ENCODE results near the gene SLC6A11.

The SLC6A11 gene

GRCh38 chr3:10944866-10945265, 128.8 kb downstream of the SLC6A11 start:
- Mint-ChIP-seq H3K4me3 (no peak overlapping the region), H3K27ac (no peak overlapping the region), H3K27me3 (ENCODE audit: low read depth) (no peaks in the 10 kb centered on the region), H3K9me3 (peaks cover 3% of the 10 kb centered on the region), H3K36me3 (ENCODE audit: low read depth) (no peaks in the 10 kb centered on the region), H3K4me1 (ENCODE audit: low read depth) (no peaks in the 10 kb centered on the region)
- no peak for DNase-seq (ENCODE audit: low spot score)

- Mint-ChIP-seq H3K4me1 (ENCODE audit: low read depth) (no peaks in the 10 kb centered on the region), H3K27me3 (ENCODE audit: low read depth) (no peaks in the 10 kb centered on the region), H3K36me3 (ENCODE audit: low read depth) (no peaks in the 10 kb centered on the region), H3K4me3 (no peak overlapping the region), H3K9me3 (peaks cover 3% of the 10 kb centered on the region), H3K27ac (no peak overlapping the region)
- peak; percentile 26 for DNase-seq (ENCODE audit: low spot score)
Observed at GRCh38 chr3:10945683-10946287, 129.8 kb downstream of the SLC6A11 start.

- Mint-ChIP-seq H3K27me3 (ENCODE audit: low read depth) (no peaks in the 10 kb centered on the region), H3K4me3 (no peak overlapping the region), H3K36me3 (ENCODE audit: low read depth) (no peaks in the 10 kb centered on the region), H3K4me1 (ENCODE audit: low read depth) (no peaks in the 10 kb centered on the region), H3K9me3 (peaks cover 3% of the 10 kb centered on the region), H3K27ac (no peak overlapping the region)
- DNase-seq (ENCODE audit: low spot score), result no peak
Observed at GRCh38 chr3:10946526-10946925, 130.5 kb downstream of the SLC6A11 start.

DNA sequence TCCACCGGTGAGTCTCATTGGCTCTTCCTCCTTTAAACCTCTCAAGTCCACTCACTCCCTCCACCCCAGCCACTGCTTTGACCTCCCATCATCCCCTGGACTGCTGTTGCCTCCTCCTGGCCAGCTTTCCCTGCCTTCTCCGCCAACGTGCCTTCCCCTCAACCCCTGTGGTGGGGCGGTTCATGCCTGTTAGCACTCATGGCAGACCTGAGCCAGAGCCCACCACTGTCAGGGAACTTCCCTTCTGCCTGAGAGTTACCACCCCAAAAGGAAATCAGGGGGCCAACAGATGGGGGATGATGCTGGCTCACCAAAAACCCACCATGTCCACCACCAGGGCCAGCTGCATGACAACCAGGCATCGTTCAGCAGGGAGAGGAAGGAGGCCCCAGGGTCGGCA, 132.3 kb downstream of the SLC6A11 start:
- H3K36me3 Mint-ChIP-seq (ENCODE audit: low read depth), result no peaks in the 10 kb centered on the region
- no peaks in the 10 kb centered on the region for H3K4me1 Mint-ChIP-seq (ENCODE audit: low read depth)
- no peak overlapping the region for H3K4me3 Mint-ChIP-seq
- no peak for DNase-seq (ENCODE audit: low spot score)
- no peaks in the 10 kb centered on the region for H3K27me3 Mint-ChIP-seq (ENCODE audit: low read depth)
- H3K27ac Mint-ChIP-seq, result no peak overlapping the region
- no peaks in the 10 kb centered on the region for H3K9me3 Mint-ChIP-seq

- Mint-ChIP-seq H3K27me3 (ENCODE audit: low read depth) (no peaks in the 10 kb centered on the region), H3K4me3 (no peak overlapping the region), H3K36me3 (ENCODE audit: low read depth) (no peaks in the 10 kb centered on the region), H3K9me3 (no peaks in the 10 kb centered on the region), H3K27ac (no peak overlapping the region), H3K4me1 (ENCODE audit: low read depth) (no peaks in the 10 kb centered on the region)
- DNase-seq (ENCODE audit: low spot score), result no peak
Observed at GRCh38 chr3:10949197-10949596, 133.2 kb downstream of the SLC6A11 start.

- Mint-ChIP-seq H3K36me3 (ENCODE audit: low read depth) (no peaks in the 10 kb centered on the region), H3K27ac (no peak overlapping the region), H3K4me1 (ENCODE audit: low read depth) (no peaks in the 10 kb centered on the region), H3K9me3 (no peaks in the 10 kb centered on the region), H3K4me3 (no peak overlapping the region), H3K27me3 (ENCODE audit: low read depth) (no peaks in the 10 kb centered on the region)
- DNase-seq (ENCODE audit: low spot score), result no peak
Observed at GRCh38 chr3:10950476-10951294, 134.7 kb downstream of the SLC6A11 start.

GRCh38 chr3:10951295-10951926, 135.4 kb downstream of the SLC6A11 start:
- Mint-ChIP-seq H3K27ac (no peak overlapping the region), H3K4me3 (no peak overlapping the region), H3K27me3 (ENCODE audit: low read depth) (no peaks in the 10 kb centered on the region), H3K4me1 (ENCODE audit: low read depth) (no peaks in the 10 kb centered on the region), H3K36me3 (ENCODE audit: low read depth) (no peaks in the 10 kb centered on the region), H3K9me3 (no peaks in the 10 kb centered on the region)
- no peak for DNase-seq (ENCODE audit: low spot score)

DNA sequence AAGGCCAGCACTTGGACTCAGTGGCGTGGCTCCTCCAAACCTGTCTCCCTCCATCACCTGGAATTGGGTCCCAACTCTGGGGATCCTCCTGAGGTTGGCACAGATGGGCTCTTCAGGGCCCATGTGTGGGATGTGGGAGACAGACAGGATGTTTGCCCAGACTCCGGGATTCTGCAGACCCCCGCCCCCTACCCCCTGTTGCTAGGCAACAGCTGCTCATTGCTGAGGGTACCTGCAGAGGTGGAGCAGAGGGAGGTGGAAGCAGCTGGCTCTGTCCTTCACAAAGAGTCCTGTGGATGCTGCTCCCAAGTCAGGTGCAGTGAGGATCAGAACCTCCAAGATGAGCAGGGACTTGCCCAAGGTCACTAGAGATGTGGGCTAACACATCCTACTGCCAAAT, 136.5 kb downstream of the SLC6A11 start:
- no peak for DNase-seq (ENCODE audit: low spot score)
- no peaks in the 10 kb centered on the region for H3K27me3 Mint-ChIP-seq (ENCODE audit: low read depth)
- no peak overlapping the region for H3K4me3 Mint-ChIP-seq
- no peaks in the 10 kb centered on the region for H3K4me1 Mint-ChIP-seq (ENCODE audit: low read depth)
- H3K9me3 Mint-ChIP-seq, result no peaks in the 10 kb centered on the region
- no peak overlapping the region for H3K27ac Mint-ChIP-seq
- H3K36me3 Mint-ChIP-seq (ENCODE audit: low read depth), result no peaks in the 10 kb centered on the region

GRCh38 chr3:10954740-10955139, 138.7 kb downstream of the SLC6A11 start:
- Mint-ChIP-seq H3K27ac (no peak overlapping the region), H3K27me3 (ENCODE audit: low read depth) (no peaks in the 10 kb centered on the region), H3K4me3 (no peak overlapping the region), H3K36me3 (ENCODE audit: low read depth) (no peaks in the 10 kb centered on the region), H3K9me3 (no peaks in the 10 kb centered on the region), H3K4me1 (ENCODE audit: low read depth) (no peaks in the 10 kb centered on the region)
- DNase-seq (ENCODE audit: low spot score), result no peak

DNA sequence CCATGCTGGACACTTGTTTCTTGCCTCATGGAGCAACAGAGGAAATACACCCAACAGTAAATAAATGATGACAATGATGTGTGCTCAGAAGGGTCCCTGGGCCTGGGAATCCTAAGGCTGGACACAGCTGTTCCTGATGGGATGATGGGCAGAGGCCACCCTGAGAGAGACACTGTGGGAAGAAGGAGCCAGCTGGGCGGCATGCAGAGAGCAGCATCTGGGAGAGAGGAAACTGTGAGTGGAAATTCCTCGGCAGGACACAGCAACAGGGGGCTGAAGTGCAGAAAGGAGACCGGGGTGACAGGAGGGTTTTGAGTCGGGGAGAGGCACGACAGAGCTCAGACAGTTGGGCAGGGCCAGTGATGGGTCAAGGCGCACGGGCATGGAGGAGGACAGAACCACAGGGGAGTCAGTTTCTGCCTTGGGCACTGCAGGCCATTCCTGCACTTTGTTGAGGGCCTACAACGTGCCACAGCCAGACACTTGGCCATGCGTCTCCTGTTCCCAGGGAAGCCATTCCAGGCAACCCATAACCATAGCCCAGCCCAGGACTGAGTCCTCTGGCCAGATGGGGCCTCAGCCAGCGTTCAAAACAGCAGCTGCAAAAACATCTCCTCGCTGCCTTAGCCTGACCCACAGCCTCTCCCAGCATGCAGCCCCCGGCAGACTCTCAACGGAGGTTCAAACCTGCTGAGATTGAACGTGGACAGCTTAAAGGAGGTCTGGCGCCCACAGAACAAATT, 139.9 kb downstream of the SLC6A11 start:
- Mint-ChIP-seq H3K4me3 (no peak overlapping the region), H3K27me3 (ENCODE audit: low read depth) (no peaks in the 10 kb centered on the region), H3K4me1 (ENCODE audit: low read depth) (no peaks in the 10 kb centered on the region), H3K36me3 (ENCODE audit: low read depth) (no peaks in the 10 kb centered on the region), H3K27ac (no peak overlapping the region), H3K9me3 (no peaks in the 10 kb centered on the region)
- DNase-seq (ENCODE audit: low spot score), result no peak

- Mint-ChIP-seq H3K27ac (no peak overlapping the region), H3K4me1 (ENCODE audit: low read depth) (no peaks in the 10 kb centered on the region)
Observed at GRCh38 chr3:10956531-10956930, 140.5 kb downstream of the SLC6A11 start.

DNA sequence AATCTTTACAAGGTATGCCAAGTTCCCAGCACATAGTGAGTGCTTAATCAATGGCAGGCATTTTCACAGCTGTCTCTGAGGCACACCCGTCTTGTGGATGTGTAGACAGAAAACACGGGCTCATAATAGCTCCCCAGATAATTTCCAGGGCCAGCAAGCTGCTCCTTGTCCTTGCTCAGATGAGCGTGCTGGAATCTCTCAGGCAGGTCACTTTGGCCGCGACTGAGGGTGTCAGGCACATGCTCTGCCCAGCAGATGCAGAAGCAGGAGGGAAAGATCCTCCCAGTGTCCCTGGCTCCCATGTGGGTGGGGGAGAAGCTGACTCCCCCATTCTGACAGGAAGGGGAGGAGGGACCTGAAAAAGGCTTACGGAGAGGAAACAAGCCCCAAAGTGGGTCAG, 141.0 kb downstream of the SLC6A11 start:
- Mint-ChIP-seq H3K36me3 (ENCODE audit: low read depth) (no peaks in the 10 kb centered on the region), H3K4me1 (ENCODE audit: low read depth) (no peaks in the 10 kb centered on the region), H3K27me3 (ENCODE audit: low read depth) (no peaks in the 10 kb centered on the region), H3K27ac (no peak overlapping the region), H3K4me3 (no peak overlapping the region), H3K9me3 (no peaks in the 10 kb centered on the region)
- DNase-seq (ENCODE audit: low spot score), result no peak

More at GRCh38 chr3:10956531-10956930, 140.5 kb downstream of the SLC6A11 start:
- Mint-ChIP-seq H3K4me3 (no peak overlapping the region), H3K27me3 (ENCODE audit: low read depth) (no peaks in the 10 kb centered on the region), H3K9me3 (no peaks in the 10 kb centered on the region), H3K36me3 (ENCODE audit: low read depth) (no peaks in the 10 kb centered on the region)
- DNase-seq (ENCODE audit: low spot score), result no peak

DNA sequence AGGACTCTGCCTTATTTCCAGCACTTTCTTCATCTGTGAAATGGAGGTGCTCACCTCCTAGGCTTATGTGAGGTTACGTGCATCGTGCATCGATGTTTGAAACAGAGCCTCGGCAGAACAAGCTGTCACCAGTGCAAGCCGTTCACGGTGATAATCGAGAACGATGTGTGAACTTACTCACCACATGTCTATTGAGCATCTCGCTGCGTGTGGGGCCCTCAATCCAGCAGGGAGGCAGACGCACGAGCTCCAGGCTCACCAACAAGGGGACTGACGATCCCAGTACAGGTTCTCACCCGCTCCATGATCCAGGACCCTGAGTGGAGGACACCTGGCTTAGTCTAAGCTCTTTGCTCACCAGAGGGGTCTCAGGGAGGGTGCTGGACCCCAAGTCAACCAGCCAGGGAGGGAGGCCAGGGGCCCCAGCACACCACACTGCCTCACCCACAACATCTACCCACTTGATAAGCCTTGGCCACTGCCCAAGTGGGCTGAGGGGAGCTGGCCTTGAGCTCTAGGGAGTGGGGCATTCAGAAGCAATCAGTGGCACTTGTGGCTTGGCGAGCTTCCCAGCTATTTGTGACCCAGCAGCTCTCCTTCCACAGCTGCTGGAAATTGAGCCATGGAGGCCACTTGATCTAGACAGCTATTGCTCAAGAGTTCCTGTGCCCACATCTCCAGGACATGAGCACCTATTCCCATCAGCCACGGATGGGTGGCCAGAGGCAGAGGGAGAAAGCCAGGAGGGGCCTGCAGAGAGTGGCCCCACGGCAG, 142.1 kb downstream of the SLC6A11 start:
- Mint-ChIP-seq H3K9me3 (no peaks in the 10 kb centered on the region), H3K4me3 (no peak overlapping the region), H3K27me3 (ENCODE audit: low read depth) (no peaks in the 10 kb centered on the region), H3K27ac (no peak overlapping the region), H3K4me1 (ENCODE audit: low read depth) (no peaks in the 10 kb centered on the region), H3K36me3 (ENCODE audit: low read depth) (no peaks in the 10 kb centered on the region)
- DNase-seq (ENCODE audit: low spot score), result no peak

Data from T-helper 2 cell treated with Interferon-gamma antibody and Interleukin-4, amounts not matched to agents 5 μg/mL and 100 μg/mL, for 36 hours (primary cell).